Measurements from ENCODE around the gene CNTNAP3B.
"Not testable (repeated sequence)": the region's sequence is repeated elsewhere in the genome, so short reads cannot be mapped to it uniquely, and the experiment has no call there.

- not testable (repeated sequence) for TF ChIP-seq EZH2 (IDR thresholded peaks at IDR 0.05; ENCODE audit: insufficient read depth, poor library complexity, severe bottlenecking); EZH2phosphoT487 (IDR thresholded peaks at IDR 0.05; ENCODE audit: insufficient read depth, low read depth)
Observed at GRCh38 chr9:42083877-42084558, 45.2 kb downstream of the CNTNAP3B start.

Data from GM23248 (cell line).